Prostate gland (tissue), 2 donors: ENCODE measurements around the gene SEMA3G.

Experiments
- CTCF ChIP-seq, 4 experiments: fragments of 200-600 bp in 2 of 4; fragments of 450-650 bp in 2 of 4; sonication (generic) in 2 of 4; IDR thresholded peaks; 1 replicate in 3 of 4; 2 replicates in 1 of 4; pipeline ENCODE4 v1.5.1; 2016 to 2019; ENCODE audit warnings: antibody characterized with exemption in 4 of 4, mild to moderate bottlenecking in 2 of 4, moderate library complexity in 2 of 4
- POLR2A ChIP-seq: fragments of 450-650 bp; IDR thresholded peaks from one replicate; pipeline ENCODE4 v1.6.1; 2016; ENCODE audit warnings: antibody characterized with exemption, mild to moderate bottlenecking
- POLR2AphosphoS5 ChIP-seq: sonication (generic); formaldehyde crosslinking; IDR thresholded peaks from one replicate; pipeline ENCODE4 v1.6.1; 2017; ENCODE audit warnings: antibody characterized with exemption

GRCh38 chr3:52407779-52408178 is 37.1 kb downstream of the SEMA3G start:
- TF ChIP-seq CTCF (IDR thresholded peaks at IDR 0.05), result no peak
- TF ChIP-seq POLR2A, result no peak
- TF ChIP-seq POLR2AphosphoS5, result no peak
